HEK293 (cell line): ENCODE results near the gene SART3.

Experiments
- CTCF ChIA-PET: fragments of 350-600 bp; formaldehyde crosslinking; extraction: SDS; loops from one replicate; lab custom pipeline; 2021; ENCODE audit warnings: antibody characterized with exemption; lab: Yijun Ruan, JAX
- POLR2A ChIA-PET: fragments of 300-600 bp; formaldehyde crosslinking; extraction: SDS; loops from one replicate; lab custom pipeline; 2020; ENCODE audit warnings: antibody characterized with exemption, inconsistent platforms; lab: Yijun Ruan, JAX
- H3K27ac ChIP-seq: fragments of 200-500 bp; sonication (Bioruptor generic); 2 replicates; pipeline ENCODE4 v1.5.1; 2014; ENCODE audit warnings: low read depth, low read length, control low read depth, inconsistent platforms; ENCODE audit errors: extremely low read depth
- H3K36me3 ChIP-seq, 2 experiments: fragments of 200-500 bp in 1 of 2; sonication (Bioruptor generic) in 1 of 2; 1 replicate in 1 of 2; 2 replicates in 1 of 2; pipeline ENCODE4 v1.5.1; 2014 to 2017; ENCODE audit warnings: inconsistent platforms in 2 of 2, low read length in 2 of 2; ENCODE audit not compliant: control insufficient read depth in 2 of 2, insufficient read depth in 1 of 2
- H3K4me1 ChIP-seq: fragments of 200-500 bp; sonication (Bioruptor generic); 2 replicates; pipeline ENCODE4 v1.5.1; 2014; ENCODE audit warnings: mild to moderate bottlenecking, low read length, inconsistent platforms; ENCODE audit not compliant: control insufficient read depth, insufficient read depth
- H3K4me3 ChIP-seq: 2 replicates; pipeline ENCODE4 v1.5.1; 2011; ENCODE audit warnings: low read depth, mild to moderate bottlenecking, control low read depth, low read length, moderate library complexity
- H3K9me3 ChIP-seq: fragments of 200-500 bp; sonication (Bioruptor generic); 2 replicates; pipeline ENCODE4 v1.5.1; 2014; ENCODE audit warnings: low read depth, low read length, inconsistent platforms; ENCODE audit not compliant: control insufficient read depth, insufficient read depth
- CTCF ChIP-seq: fragments of 450-650 bp; formaldehyde crosslinking; IDR thresholded peaks from 2 replicates; pipeline ENCODE4 v1.5.1; 2016; ENCODE audit warnings: missing biosample characterization, missing genetic modification characterization
- EGR2 ChIP-seq: fragments of 450-650 bp; formaldehyde crosslinking; IDR thresholded peaks from 2 replicates; pipeline ENCODE4 v1.5.1; 2016; ENCODE audit warnings: low read depth, missing biosample characterization, missing genetic modification characterization
- GLI4 ChIP-seq: fragments of 450-650 bp; formaldehyde crosslinking; IDR thresholded peaks from 2 replicates; pipeline ENCODE4 v1.5.1; 2016; ENCODE audit warnings: missing biosample characterization, missing genetic modification characterization
- GLIS1 ChIP-seq: fragments of 450-650 bp; formaldehyde crosslinking; IDR thresholded peaks from 2 replicates; pipeline ENCODE4 v1.5.1; 2016; ENCODE audit warnings: missing biosample characterization, missing genetic modification characterization
- HIC1 ChIP-seq: fragments of 450-650 bp; formaldehyde crosslinking; IDR thresholded peaks from 2 replicates; pipeline ENCODE4 v1.5.1; 2016; ENCODE audit warnings: missing biosample characterization, missing genetic modification characterization
- HOXC10 ChIP-seq: sonication (generic); formaldehyde crosslinking; IDR thresholded peaks from 2 replicates; pipeline ENCODE4 v1.8.1; 2023; ENCODE audit warnings: mild to moderate bottlenecking, missing genetic modification reagents
- PBX3 ChIP-seq: sonication (generic); formaldehyde crosslinking; IDR thresholded peaks from 2 replicates; pipeline ENCODE4 v1.8.1; 2022; ENCODE audit warnings: mild to moderate bottlenecking, moderate library complexity, missing genetic modification reagents
- SCRT2 ChIP-seq: fragments of 450-650 bp; formaldehyde crosslinking; IDR thresholded peaks from 2 replicates; pipeline ENCODE4 v1.5.1; 2016; ENCODE audit warnings: missing biosample characterization, missing genetic modification characterization
- SP2 ChIP-seq: fragments of 450-650 bp; formaldehyde crosslinking; IDR thresholded peaks from 2 replicates; pipeline ENCODE4 v1.5.1; 2016; ENCODE audit warnings: missing biosample characterization, missing genetic modification characterization
- TRIM28 ChIP-seq: IDR thresholded peaks from 2 replicates; pipeline ENCODE4 v1.6.1; 2011; ENCODE audit warnings: low read length, control low read depth, borderline replicate concordance
- YY1 ChIP-seq: fragments of 450-650 bp; formaldehyde crosslinking; IDR thresholded peaks from 2 replicates; pipeline ENCODE4 v1.5.1; 2018; ENCODE audit warnings: missing biosample characterization, missing genetic modification characterization
- ZIC2 ChIP-seq: fragments of 450-650 bp; formaldehyde crosslinking; IDR thresholded peaks from 2 replicates; pipeline ENCODE4 v1.5.1; 2016; ENCODE audit warnings: missing biosample characterization, missing genetic modification characterization
- ZNF132 ChIP-seq: fragments of 450-650 bp; formaldehyde crosslinking; IDR thresholded peaks from 2 replicates; pipeline ENCODE4 v1.5.1; 2017; ENCODE audit warnings: missing biosample characterization, missing genetic modification characterization, borderline replicate concordance
- ZNF133 ChIP-seq: fragments of 450-650 bp; formaldehyde crosslinking; IDR thresholded peaks from 2 replicates; pipeline ENCODE4 v1.5.1; 2016; ENCODE audit warnings: missing biosample characterization, missing genetic modification characterization
- ZNF169 ChIP-seq: fragments of 450-650 bp; formaldehyde crosslinking; IDR thresholded peaks from 2 replicates; pipeline ENCODE4 v1.5.1; 2016; ENCODE audit warnings: missing biosample characterization, missing genetic modification characterization
- ZNF266 ChIP-seq: fragments of 450-650 bp; formaldehyde crosslinking; IDR thresholded peaks from 2 replicates; pipeline ENCODE4 v1.5.1; 2016; ENCODE audit warnings: missing biosample characterization, missing genetic modification characterization, low read depth
- ZNF302 ChIP-seq: fragments of 450-650 bp; formaldehyde crosslinking; IDR thresholded peaks from 2 replicates; pipeline ENCODE4 v1.5.1; 2016; ENCODE audit warnings: missing biosample characterization, missing genetic modification characterization, low read depth
- ZNF473 ChIP-seq: fragments of 450-650 bp; formaldehyde crosslinking; IDR thresholded peaks from 2 replicates; pipeline ENCODE4 v1.5.1; 2017; ENCODE audit warnings: missing biosample characterization, missing genetic modification characterization
- ZNF530 ChIP-seq: fragments of 450-650 bp; formaldehyde crosslinking; IDR thresholded peaks from 2 replicates; pipeline ENCODE4 v1.5.1; 2016; ENCODE audit warnings: low read depth, missing biosample characterization, missing genetic modification characterization
- ZNF580 ChIP-seq: fragments of 450-650 bp; formaldehyde crosslinking; IDR thresholded peaks from 2 replicates; pipeline ENCODE4 v1.5.1; 2016; ENCODE audit warnings: missing biosample characterization, missing genetic modification characterization
- ZNF600 ChIP-seq: fragments of 450-650 bp; formaldehyde crosslinking; IDR thresholded peaks from 2 replicates; pipeline ENCODE4 v1.5.1; 2016; ENCODE audit warnings: missing biosample characterization, missing genetic modification characterization
- ZNF629 ChIP-seq: fragments of 450-650 bp; formaldehyde crosslinking; IDR thresholded peaks from 2 replicates; pipeline ENCODE4 v1.5.1; 2017; ENCODE audit warnings: missing biosample characterization, missing genetic modification characterization
- ZNF639 ChIP-seq: fragments of 450-650 bp; formaldehyde crosslinking; IDR thresholded peaks from 2 replicates; pipeline ENCODE4 v1.5.1; 2016; ENCODE audit warnings: missing biosample characterization, missing genetic modification characterization
- ZNF664 ChIP-seq: fragments of 450-650 bp; formaldehyde crosslinking; IDR thresholded peaks from 2 replicates; pipeline ENCODE4 v1.5.1; 2016; ENCODE audit warnings: missing biosample characterization, missing genetic modification characterization
- ZSCAN16 ChIP-seq: fragments of 450-650 bp; formaldehyde crosslinking; IDR thresholded peaks from 2 replicates; pipeline ENCODE4 v1.5.1; 2016; ENCODE audit warnings: missing biosample characterization, missing genetic modification characterization
- ZSCAN5A ChIP-seq: fragments of 450-650 bp; formaldehyde crosslinking; IDR thresholded peaks from 2 replicates; pipeline ENCODE4 v1.5.1; 2016; ENCODE audit warnings: missing biosample characterization, missing genetic modification characterization

The SART3 gene

GRCh38 chr12:108538146-108538545 lies 22.8 kb downstream of the SART3 start:
- ChIA-PET POLR2A (interaction anchor here (0.7 kb wide), 1 partner anchor 25 kb away, joined by 4 read pairs; the partner anchor contains the start of gene ISCU), CTCF (no interaction called here)
- no peak overlapping the region for H3K4me3 ChIP-seq
- peaks cover 44 to 70% of the 10 kb centered on the region in 2 experiments for H3K36me3 ChIP-seq
- H3K27ac ChIP-seq, result no peak overlapping the region
- H3K9me3 ChIP-seq, result no peaks in the 10 kb centered on the region
- no peak for TF ChIP-seq ZNF664 (tag by site-specific recombination)
- no peak for TF ChIP-seq SP2
- TF ChIP-seq ZSCAN16 (tag by site-specific recombination), result no peak
- TF ChIP-seq ZNF639, result no peak
- TF ChIP-seq ZSCAN5A, result no peak
- TF ChIP-seq ZNF473 (tag by site-specific recombination), result no peak
- TF ChIP-seq EGR2 (tag by site-specific recombination), result no peak
- no peak for TF ChIP-seq ZNF169 (tag by site-specific recombination)
- no peak for TF ChIP-seq ZNF530 (tag by site-specific recombination)
- H3K4me1 ChIP-seq, result no peaks in the 10 kb centered on the region

- Histone ChIP-seq H3K27ac (peak overlapping the region; percentile 22; the same call in 1 of the 2 replicates), H3K4me1 (peaks cover 8% of the 10 kb centered on the region), H3K4me3 (no peak overlapping the region), H3K36me3 (peaks cover 59 to 84% of the 10 kb centered on the region in 2 experiments), H3K9me3 (no peaks in the 10 kb centered on the region)
- CTCF ChIA-PET, result interaction anchor here (0.6 to 1.8 kb wide), 6 partner anchors 9 to 542 kb away, joined by 3 to 8 read pairs (median 4); no protein-coding TSS in a partner anchor
- POLR2A ChIA-PET, result interaction anchor here (0.6 to 1.3 kb wide), 3 partner anchors 17 to 28 kb away, joined by 3 to 7 read pairs (median 3); partner anchors contain the start of genes FICD and SART3
- TF ChIP-seq ZNF664 (tag by site-specific recombination), result no peak
- no peak for TF ChIP-seq ZNF132 (tag by site-specific recombination)
- peak; percentile 52; the same call in 1 of the 2 replicates for TF ChIP-seq EGR2 (tag by site-specific recombination)
- TF ChIP-seq ZNF600 (tag by site-specific recombination), result peak; percentile 80
- no peak for TF ChIP-seq YY1 (tag by site-specific recombination)
- peak; percentile 70 for TF ChIP-seq ZNF629 (tag by site-specific recombination)
- TF ChIP-seq HOXC10 (CRISPR knock-in tag), result no peak
- TF ChIP-seq GLI4, result no peak
- TF ChIP-seq ZNF580 (tag by site-specific recombination), result no peak
- no peak for TF ChIP-seq TRIM28
- TF ChIP-seq ZNF266, result no peak
- no peak for TF ChIP-seq ZNF302
- no peak for TF ChIP-seq PBX3
- TF ChIP-seq SCRT2 (tag by site-specific recombination), result peak; percentile 41; the same call in 1 of the 2 replicates
- peak; percentile 58 for TF ChIP-seq ZIC2 (tag by site-specific recombination)
- 0 out of 2 replicates have a peak, but pooled peaks have one; percentile 34 for TF ChIP-seq HIC1 (tag by site-specific recombination)
- TF ChIP-seq GLIS1 (tag by site-specific recombination), result peak; percentile 88
- no peak for TF ChIP-seq CTCF (tag by site-specific recombination)
- no peak for TF ChIP-seq ZNF133 (tag by site-specific recombination)
Observed at GRCh38 chr12:108531929-108532848, 28.8 kb downstream of the SART3 start.
